Activated naive CD8-positive, alpha-beta T cell treated with anti-CD3 and anti-CD28 coated beads, Interleukin-2, amount 10 ng/mL, durations not matched to agents 7 days and 5 days (primary cell): ENCODE data around the gene SRRM4. TPM values are rescaled to one million over a fixed set of nuclear protein-coding genes. Genes with fewer than 3 reads are reported as not detected.

ENCODE experiments used
- ATAC-seq: fragments of 150-1000 bp; cut with Tn5 transposase; one replicate; pipeline ENCODE4 v1.10.0; 2021; ENCODE audit warnings: low read depth, moderate library complexity
- POLR2A ChIA-PET: fragments of 350-600 bp; sonication (Branson Sonifier 250); formaldehyde crosslinking; loops from one replicate; lab custom pipeline; 2021; ENCODE audit warnings: antibody characterized with exemption; lab: Charles Lee
- DNase-seq: peaks from one replicate; pipeline ENCODE4 v3.0.0; 2021
- H3K27ac Mint-ChIP-seq: one replicate; pipeline ENCODE4 v1.8.0; 2022; ENCODE audit warnings: mild to moderate bottlenecking, mixed read lengths
- H3K27me3 Mint-ChIP-seq: one replicate; pipeline ENCODE4 v1.8.0; 2022; ENCODE audit warnings: mild to moderate bottlenecking, moderate library complexity, mixed read lengths
- H3K36me3 Mint-ChIP-seq: one replicate; pipeline ENCODE4 v1.8.0; 2021; ENCODE audit warnings: mild to moderate bottlenecking, mixed read lengths
- H3K4me1 Mint-ChIP-seq: one replicate; pipeline ENCODE4 v1.8.0; 2021; ENCODE audit warnings: mixed read lengths
- H3K4me3 Mint-ChIP-seq: one replicate; pipeline ENCODE4 v1.8.0; 2022; ENCODE audit warnings: mild to moderate bottlenecking, moderate library complexity, mixed read lengths
- H3K9me3 Mint-ChIP-seq: one replicate; pipeline ENCODE4 v1.8.0; 2021; ENCODE audit warnings: mixed read lengths
- total RNA-seq, 2 experiments: library from RNA; stranded (reverse); gene quantifications; one replicate each; pipeline ENCODE4 v1.2.3, GENCODE V29; 2021

The SRRM4 gene
- total RNA-seq, 2 experiments from 2014 or later: not detected

DNA sequence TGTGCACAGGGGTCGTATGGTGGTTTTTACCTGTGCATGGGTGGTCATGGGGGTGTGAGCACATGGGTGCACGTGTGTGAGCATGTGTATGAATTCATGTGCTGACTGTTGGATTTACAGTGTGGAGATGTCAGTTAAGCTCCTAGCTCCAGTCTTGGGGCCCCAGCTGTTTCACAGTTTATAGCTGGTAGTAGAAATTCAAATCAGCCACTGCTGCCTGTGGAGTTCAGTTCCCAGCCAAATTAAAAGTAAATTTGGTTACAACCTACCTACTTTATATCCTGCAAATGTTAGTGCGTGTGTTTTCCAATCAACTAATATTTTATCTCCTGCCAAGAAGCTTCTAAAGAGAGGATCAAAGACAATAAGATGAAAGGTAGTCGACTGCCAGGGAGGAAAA is 141.4 kb downstream of the SRRM4 start:
- no peaks in the 10 kb centered on the region for H3K4me1 Mint-ChIP-seq
- no peak overlapping the region for H3K27ac Mint-ChIP-seq
- H3K36me3 Mint-ChIP-seq: no peaks in the 10 kb centered on the region
- no peaks in the 10 kb centered on the region for H3K27me3 Mint-ChIP-seq
- no peaks in the 10 kb centered on the region for H3K9me3 Mint-ChIP-seq
- no peak for DNase-seq
- POLR2A ChIA-PET: no interaction called here
- no peak for ATAC-seq
- no peak overlapping the region for H3K4me3 Mint-ChIP-seq

- Mint-ChIP-seq H3K36me3 (peaks cover 3% of the 10 kb centered on the region), H3K4me3 (no peak overlapping the region), H3K27me3 (no peaks in the 10 kb centered on the region), H3K4me1 (no peaks in the 10 kb centered on the region), H3K27ac (no peak overlapping the region), H3K9me3 (peaks cover 17% of the 10 kb centered on the region)
- no peak for ATAC-seq
- DNase-seq: no peak
- POLR2A ChIA-PET: no interaction called here
These were observed 147.2 kb downstream of the SRRM4 start for GRCh38 chr12:119128527-119128926.

DNA sequence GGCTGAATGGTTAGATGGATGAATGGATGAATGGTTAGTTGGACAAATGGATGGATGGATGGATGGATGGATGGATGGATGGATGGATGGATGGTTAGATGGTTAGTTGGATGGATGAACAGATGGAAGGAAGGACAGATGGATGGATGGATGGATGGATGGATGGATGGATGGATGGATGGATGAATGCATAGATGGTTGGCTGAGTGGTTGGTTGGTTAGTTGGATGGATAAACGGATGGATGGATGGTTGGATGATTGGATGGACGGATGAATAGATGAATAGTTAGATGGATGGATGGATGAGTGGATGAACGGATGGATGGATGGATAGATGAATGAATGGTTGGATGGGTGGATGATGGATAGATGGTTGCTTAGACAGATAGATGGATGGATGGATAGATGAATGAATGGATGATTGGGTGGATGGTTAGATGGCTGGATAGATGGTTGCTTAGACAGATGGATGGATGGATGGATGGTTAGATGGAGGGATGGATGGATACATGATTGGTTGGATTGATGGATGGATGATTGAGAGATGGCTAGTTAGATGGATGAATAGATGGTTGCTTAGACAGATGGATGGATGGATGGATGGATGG is 148.6 kb downstream of the SRRM4 start:
- DNase-seq (no peak), ATAC-seq (no peak)
- H3K4me1 Mint-ChIP-seq: no peaks in the 10 kb centered on the region
- no peak overlapping the region for H3K4me3 Mint-ChIP-seq
- no peaks in the 10 kb centered on the region for H3K27me3 Mint-ChIP-seq
- peaks cover 17% of the 10 kb centered on the region for H3K9me3 Mint-ChIP-seq
- POLR2A ChIA-PET: no interaction called here
- H3K27ac Mint-ChIP-seq: peak overlapping the region; percentile 16
- peaks cover 3% of the 10 kb centered on the region for H3K36me3 Mint-ChIP-seq

DNA sequence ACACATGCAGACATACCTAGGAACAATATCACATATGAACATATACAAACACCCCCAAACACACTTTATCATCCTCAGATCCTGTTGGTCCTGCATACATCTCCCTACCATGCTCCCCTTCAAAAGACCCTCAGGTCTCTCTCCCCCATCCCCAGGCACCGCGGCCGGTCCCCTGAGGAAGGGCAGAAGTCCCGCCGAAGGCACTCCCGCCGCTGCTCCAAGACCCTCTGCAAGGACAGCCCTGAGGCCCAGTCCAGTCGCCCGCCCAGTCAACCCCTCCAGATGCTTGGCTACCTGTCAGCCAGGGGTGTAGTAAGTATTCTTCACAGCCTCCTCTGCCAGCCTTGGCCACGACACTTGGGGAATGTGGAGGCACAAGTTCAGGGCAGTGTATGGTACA is 149.2 kb downstream of the SRRM4 start:
- Mint-ChIP-seq H3K4me3 (no peak overlapping the region), H3K27me3 (no peaks in the 10 kb centered on the region), H3K36me3 (peaks cover 3% of the 10 kb centered on the region), H3K27ac (no peak overlapping the region), H3K4me1 (no peaks in the 10 kb centered on the region), H3K9me3 (peaks cover 17% of the 10 kb centered on the region)
- POLR2A ChIA-PET: no interaction called here
- no peak for DNase-seq
- ATAC-seq: no peak

DNA sequence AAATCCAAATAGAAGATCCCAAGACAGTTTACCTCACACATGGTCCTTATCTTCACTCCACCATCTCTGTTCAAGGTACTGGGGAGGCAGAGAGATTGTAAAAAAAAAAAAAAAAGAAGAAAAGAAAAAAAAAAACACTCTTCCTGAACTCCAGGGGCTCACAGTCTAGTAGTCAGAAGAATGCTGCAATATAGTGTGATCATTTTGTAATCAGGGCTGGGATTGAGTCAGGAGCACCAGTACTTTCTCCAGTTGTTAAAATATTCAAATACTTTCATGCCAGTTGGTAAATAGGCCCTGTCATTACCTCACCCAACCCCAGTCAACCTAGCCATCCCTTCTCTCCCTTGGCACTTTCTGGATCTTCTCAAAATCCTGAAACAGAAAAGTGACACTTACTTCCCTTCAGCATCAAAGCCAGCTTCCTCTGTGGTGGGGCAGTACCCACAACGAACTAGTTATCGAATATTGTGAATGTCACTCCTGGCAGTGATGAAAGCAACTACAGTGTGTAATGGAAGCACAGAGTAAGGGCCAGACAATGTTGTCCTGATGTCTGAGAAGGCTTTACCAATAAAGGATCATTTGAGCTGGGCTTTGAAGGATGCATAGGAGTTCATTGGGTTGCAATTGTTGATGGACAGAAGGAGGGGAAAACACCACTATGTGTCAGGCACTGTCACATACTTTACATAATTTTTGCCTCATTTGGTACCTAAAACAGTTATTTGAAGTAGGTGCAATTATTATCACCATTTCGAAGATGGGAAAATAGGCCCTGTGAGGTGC is 153.1 kb downstream of the SRRM4 start:
- ATAC-seq (no peak), DNase-seq (no peak)
- H3K27ac Mint-ChIP-seq: no peak overlapping the region
- H3K9me3 Mint-ChIP-seq: peaks cover 16% of the 10 kb centered on the region
- H3K27me3 Mint-ChIP-seq: no peaks in the 10 kb centered on the region
- no peak overlapping the region for H3K4me3 Mint-ChIP-seq
- H3K4me1 Mint-ChIP-seq: no peaks in the 10 kb centered on the region
- POLR2A ChIA-PET: interaction anchor here (0.7 kb wide), 1 partner anchor 12 kb away, joined by 5 read pairs; no protein-coding TSS in a partner anchor
- peaks cover 3% of the 10 kb centered on the region for H3K36me3 Mint-ChIP-seq

- H3K4me3 Mint-ChIP-seq: no peak overlapping the region
- POLR2A ChIA-PET: no interaction called here
- no peak overlapping the region for H3K27ac Mint-ChIP-seq
- H3K36me3 Mint-ChIP-seq: no peaks in the 10 kb centered on the region
- ATAC-seq (no peak), DNase-seq (no peak)
- no peaks in the 10 kb centered on the region for H3K4me1 Mint-ChIP-seq
- H3K27me3 Mint-ChIP-seq: no peaks in the 10 kb centered on the region
- peaks cover 7% of the 10 kb centered on the region for H3K9me3 Mint-ChIP-seq
These were observed 155.6 kb downstream of the SRRM4 start for GRCh38 chr12:119136811-119137410.

- H3K4me1 Mint-ChIP-seq: no peaks in the 10 kb centered on the region
- no peaks in the 10 kb centered on the region for H3K9me3 Mint-ChIP-seq
- no peaks in the 10 kb centered on the region for H3K36me3 Mint-ChIP-seq
- no peak overlapping the region for H3K27ac Mint-ChIP-seq
- DNase-seq: no peak
- POLR2A ChIA-PET: no interaction called here
- ATAC-seq: no peak
- H3K27me3 Mint-ChIP-seq: no peaks in the 10 kb centered on the region
- H3K4me3 Mint-ChIP-seq: no peak overlapping the region
These were observed 158.1 kb downstream of the SRRM4 start for GRCh38 chr12:119139448-119139847.

DNA sequence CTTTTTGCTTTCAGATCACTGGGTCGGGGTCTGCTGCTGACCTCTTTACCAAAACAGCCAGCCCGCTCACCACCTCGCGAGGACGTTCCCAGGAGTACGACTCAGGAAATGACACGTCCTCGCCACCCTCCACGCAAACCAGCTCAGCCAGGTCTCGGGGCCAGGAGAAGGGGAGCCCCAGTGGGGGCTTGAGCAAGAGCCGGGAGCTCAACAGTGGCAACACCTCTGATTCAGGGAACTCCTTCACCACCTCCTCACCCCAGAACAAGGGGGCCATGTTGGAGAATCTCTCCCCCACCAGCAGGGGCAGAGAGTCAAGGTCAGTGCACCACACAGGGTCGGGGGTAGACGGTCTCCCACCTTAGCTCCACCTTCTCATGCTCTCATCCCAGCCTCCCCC is 164.0 kb downstream of the SRRM4 start:
- POLR2A ChIA-PET: no interaction called here
- DNase-seq (no peak), ATAC-seq (no peak)
- Mint-ChIP-seq H3K36me3 (no peaks in the 10 kb centered on the region), H3K4me3 (no peak overlapping the region), H3K9me3 (no peaks in the 10 kb centered on the region), H3K27ac (no peak overlapping the region), H3K4me1 (no peaks in the 10 kb centered on the region), H3K27me3 (no peaks in the 10 kb centered on the region)

- no peak for DNase-seq
- H3K36me3 Mint-ChIP-seq: no peaks in the 10 kb centered on the region
- no peaks in the 10 kb centered on the region for H3K4me1 Mint-ChIP-seq
- POLR2A ChIA-PET: no interaction called here
- no peak overlapping the region for H3K4me3 Mint-ChIP-seq
- no peak for ATAC-seq
- H3K9me3 Mint-ChIP-seq: peaks cover 4% of the 10 kb centered on the region
- H3K27me3 Mint-ChIP-seq: peaks cover 5% of the 10 kb centered on the region
- H3K27ac Mint-ChIP-seq: no peak overlapping the region
These were observed 166.6 kb downstream of the SRRM4 start for GRCh38 chr12:119147847-119148448.

DNA sequence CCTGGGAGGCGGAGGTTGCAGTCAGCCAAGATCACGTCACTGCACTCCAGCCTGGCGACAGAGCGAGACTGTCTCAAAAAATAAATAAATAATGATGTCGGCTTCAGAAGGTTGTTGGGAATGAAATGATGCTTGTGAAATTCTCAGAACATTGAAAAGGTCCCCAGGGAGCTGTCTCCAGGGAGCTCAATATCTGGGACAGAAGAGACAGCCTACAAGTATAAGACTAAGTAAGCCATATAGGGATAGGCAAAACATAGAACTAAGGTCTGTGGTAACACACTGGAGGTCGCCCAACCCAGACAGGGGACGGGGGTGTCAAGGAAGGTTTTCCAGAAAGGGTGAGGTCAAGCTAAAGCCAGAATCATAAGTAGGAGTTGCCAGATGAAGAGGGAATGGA is 167.9 kb downstream of the SRRM4 start:
- DNase-seq (no peak), ATAC-seq (no peak)
- Mint-ChIP-seq H3K36me3 (no peaks in the 10 kb centered on the region), H3K4me1 (no peaks in the 10 kb centered on the region), H3K27ac (no peak overlapping the region), H3K9me3 (peaks cover 6% of the 10 kb centered on the region), H3K27me3 (peaks cover 8% of the 10 kb centered on the region), H3K4me3 (no peak overlapping the region)
- POLR2A ChIA-PET: no interaction called here

DNA sequence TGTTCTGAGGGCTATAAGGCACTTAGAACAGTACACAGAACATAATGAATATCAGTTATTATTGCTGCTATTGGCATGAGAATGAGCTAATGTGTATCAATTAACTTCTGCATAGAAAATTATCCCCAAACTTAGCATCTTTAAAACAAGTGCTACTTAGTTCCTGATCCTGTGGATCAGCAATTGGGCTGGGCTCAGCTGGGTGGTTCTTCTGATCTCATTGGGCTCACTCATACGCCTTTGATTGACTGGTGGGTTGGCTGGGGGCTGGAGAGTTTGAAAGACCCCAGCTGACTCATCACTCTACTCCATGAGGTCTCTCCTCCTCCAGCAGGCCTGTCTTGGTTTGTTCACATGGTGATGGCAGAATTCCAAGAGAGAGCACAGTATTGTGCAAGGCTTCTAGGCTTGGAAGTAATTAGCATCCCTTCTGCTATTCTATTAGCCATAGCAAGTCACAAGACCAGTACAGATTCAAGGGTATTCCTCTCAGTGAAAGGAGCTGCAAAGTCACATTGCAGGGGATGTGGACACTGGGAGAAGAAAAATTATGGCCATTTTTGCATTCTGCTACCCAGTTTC is 170.2 kb downstream of the SRRM4 start:
- Mint-ChIP-seq H3K36me3 (no peaks in the 10 kb centered on the region), H3K27ac (no peak overlapping the region), H3K4me1 (no peaks in the 10 kb centered on the region), H3K27me3 (peaks cover 8% of the 10 kb centered on the region), H3K9me3 (peaks cover 8% of the 10 kb centered on the region), H3K4me3 (no peak overlapping the region)
- DNase-seq (no peak), ATAC-seq (no peak)
- POLR2A ChIA-PET: no interaction called here

DNA sequence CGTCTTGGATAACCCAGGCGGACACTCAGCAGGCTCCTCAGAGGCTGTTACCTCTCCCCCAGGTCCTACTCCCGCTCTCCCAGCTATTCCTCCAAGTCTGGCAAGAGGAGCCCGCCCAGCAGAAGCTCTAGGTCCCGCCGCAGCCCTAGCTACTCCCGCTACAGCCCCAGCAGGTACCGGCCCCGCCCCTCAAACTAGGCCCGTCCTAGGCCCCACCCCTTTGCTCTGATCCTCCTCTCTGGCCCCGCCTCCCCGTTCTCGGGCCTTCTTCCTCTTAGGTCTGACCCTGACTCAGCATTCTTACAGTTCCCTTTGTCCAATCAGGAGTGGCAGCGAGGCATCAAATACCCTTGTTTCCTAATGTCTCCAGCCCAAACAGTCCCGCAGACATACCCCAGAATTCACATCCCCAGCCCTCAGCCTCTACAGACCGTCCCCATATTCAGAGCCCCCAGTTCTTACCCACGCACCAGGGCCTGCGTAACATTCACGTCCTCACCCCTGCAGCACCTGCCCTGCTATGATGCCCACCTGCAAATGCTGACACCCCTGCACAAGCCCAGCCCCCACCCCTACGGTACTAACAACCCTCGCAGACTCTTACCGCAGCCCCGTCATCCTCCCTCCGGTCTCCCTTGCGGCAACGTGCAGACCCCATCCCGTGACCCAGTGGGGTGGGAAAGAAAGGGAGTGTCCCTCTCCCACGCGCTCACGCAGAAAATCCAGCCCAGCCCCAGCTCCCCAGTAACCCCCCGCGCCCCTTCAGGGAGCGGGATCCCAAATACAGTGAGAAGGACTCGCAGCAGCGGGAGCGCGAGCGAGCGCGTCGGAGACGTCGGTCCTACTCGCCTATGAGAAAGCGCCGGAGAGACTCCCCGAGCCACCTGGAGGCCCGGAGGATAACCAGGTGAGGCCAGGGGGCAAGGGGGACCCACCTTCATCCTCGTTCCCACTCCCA is 172.4 kb downstream of the SRRM4 start:
- H3K27ac Mint-ChIP-seq: no peak overlapping the region
- POLR2A ChIA-PET: no interaction called here
- DNase-seq (no peak), ATAC-seq (no peak)
- no peaks in the 10 kb centered on the region for H3K36me3 Mint-ChIP-seq
- no peak overlapping the region for H3K4me3 Mint-ChIP-seq
- H3K4me1 Mint-ChIP-seq: no peaks in the 10 kb centered on the region
- H3K9me3 Mint-ChIP-seq: peaks cover 8% of the 10 kb centered on the region
- H3K27me3 Mint-ChIP-seq: peaks cover 8% of the 10 kb centered on the region
